Esophagus squamous epithelium (tissue), 4 donors: Measurements from ENCODE around the gene DOCK10.

Source experiments
- POLR2A ChIP-seq, 4 donors: fragments of 450-650 bp; IDR thresholded peaks; one replicate each; pipeline ENCODE4 v1.6.1; 2017; ENCODE audit warnings: antibody characterized with exemption in 4 of 4, mild to moderate bottlenecking in 4 of 4, moderate library complexity in 3 of 4
- TF ChIP-seq, protein P1 (sequence below), 6 experiments: fragments of 450-650 bp in 4 of 6; fragments of 200-600 bp in 2 of 6; sonication (generic) in 2 of 6; IDR thresholded peaks; one replicate each; pipeline ENCODE4 v1.5.1; 2016 to 2019; ENCODE audit warnings: antibody characterized with exemption in 6 of 6, mild to moderate bottlenecking in 4 of 6, moderate library complexity in 4 of 6

DNA sequence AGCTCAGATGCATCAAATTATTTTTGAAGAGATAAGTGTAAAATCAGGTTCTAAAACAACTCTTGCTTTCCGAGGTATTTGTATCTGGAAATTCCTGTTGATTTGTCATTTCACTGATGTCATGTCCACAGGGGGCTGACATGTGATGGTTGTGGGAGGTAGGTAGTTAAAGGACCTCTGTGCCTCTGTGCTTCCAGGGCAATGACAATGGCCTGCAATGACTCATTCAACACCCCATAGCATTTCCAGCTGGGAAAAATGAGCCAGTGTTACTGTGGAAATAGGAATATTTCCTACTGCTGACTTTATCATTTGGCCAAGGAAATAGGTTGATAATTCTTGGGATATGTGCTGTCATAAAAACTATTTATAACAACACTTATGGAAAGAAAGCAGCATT lies 239.9 kb downstream of the DOCK10 start:
- no peak for TF ChIP-seq POLR2A (IDR thresholded peaks at IDR 0.05)
- TF ChIP-seq, protein P1, sequence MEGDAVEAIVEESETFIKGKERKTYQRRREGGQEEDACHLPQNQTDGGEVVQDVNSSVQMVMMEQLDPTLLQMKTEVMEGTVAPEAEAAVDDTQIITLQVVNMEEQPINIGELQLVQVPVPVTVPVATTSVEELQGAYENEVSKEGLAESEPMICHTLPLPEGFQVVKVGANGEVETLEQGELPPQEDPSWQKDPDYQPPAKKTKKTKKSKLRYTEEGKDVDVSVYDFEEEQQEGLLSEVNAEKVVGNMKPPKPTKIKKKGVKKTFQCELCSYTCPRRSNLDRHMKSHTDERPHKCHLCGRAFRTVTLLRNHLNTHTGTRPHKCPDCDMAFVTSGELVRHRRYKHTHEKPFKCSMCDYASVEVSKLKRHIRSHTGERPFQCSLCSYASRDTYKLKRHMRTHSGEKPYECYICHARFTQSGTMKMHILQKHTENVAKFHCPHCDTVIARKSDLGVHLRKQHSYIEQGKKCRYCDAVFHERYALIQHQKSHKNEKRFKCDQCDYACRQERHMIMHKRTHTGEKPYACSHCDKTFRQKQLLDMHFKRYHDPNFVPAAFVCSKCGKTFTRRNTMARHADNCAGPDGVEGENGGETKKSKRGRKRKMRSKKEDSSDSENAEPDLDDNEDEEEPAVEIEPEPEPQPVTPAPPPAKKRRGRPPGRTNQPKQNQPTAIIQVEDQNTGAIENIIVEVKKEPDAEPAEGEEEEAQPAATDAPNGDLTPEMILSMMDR (IDR thresholded peaks at IDR 0.05): no peak
